ENCODE measurements around the gene SCARF2.
"Not testable (repeated sequence)": the region's sequence is repeated elsewhere in the genome, so short reads cannot be mapped to it uniquely, and the experiment has no call there.

SCARF2 gene

GRCh38 chr22:20428496-20429253, 8.9 kb downstream of the SCARF2 start:
- DNase-seq (ENCODE audit: low read depth), result no peak

GRCh38 chr22:20427945-20428417, 9.6 kb downstream of the SCARF2 start:
- DNase-seq (ENCODE audit: low read depth), result no peak

GRCh38 chr22:20427104-20427944, 10.3 kb downstream of the SCARF2 start:
- no peak for DNase-seq (ENCODE audit: low read depth)

- DNase-seq (ENCODE audit: low read depth), result no peak
These were observed 11.4 kb downstream of the SCARF2 start for GRCh38 chr22:20426259-20426615.

- DNase-seq (ENCODE audit: low read depth), result no peak
These were observed 11.9 kb downstream of the SCARF2 start for GRCh38 chr22:20425566-20426258.

- DNase-seq (ENCODE audit: low read depth), result no peak
These were observed 12.6 kb downstream of the SCARF2 start for GRCh38 chr22:20424932-20425565.

GRCh38 chr22:20424568-20424931, 13.1 kb downstream of the SCARF2 start:
- DNase-seq (ENCODE audit: low read depth), result no peak

- DNase-seq (ENCODE audit: low read depth), result no peak
These were observed 13.6 kb downstream of the SCARF2 start for GRCh38 chr22:20423906-20424551.

GRCh38 chr22:20423008-20423905, 14.4 kb downstream of the SCARF2 start:
- DNase-seq (ENCODE audit: low read depth), result no peak

- DNase-seq (ENCODE audit: low read depth), result no peak
These were observed 15.2 kb downstream of the SCARF2 start for GRCh38 chr22:20422271-20423007.

GRCh38 chr22:20421507-20421874, 16.1 kb downstream of the SCARF2 start:
- DNase-seq (ENCODE audit: low read depth), result no peak

- no peak for DNase-seq (ENCODE audit: low read depth)
These were observed 17.3 kb downstream of the SCARF2 start for GRCh38 chr22:20420157-20420842.

- DNase-seq (ENCODE audit: low read depth), result no peak
These were observed 18.0 kb downstream of the SCARF2 start for GRCh38 chr22:20419664-20419951.

GRCh38 chr22:20418211-20418788, 19.3 kb downstream of the SCARF2 start:
- DNase-seq (ENCODE audit: low read depth), result peak; percentile 63

- DNase-seq (ENCODE audit: low read depth), result not testable (repeated sequence)
These were observed 21.9 kb downstream of the SCARF2 start for GRCh38 chr22:20415699-20416098.

GRCh38 chr22:20415241-20415640, 22.4 kb downstream of the SCARF2 start:
- not testable (repeated sequence) for DNase-seq (ENCODE audit: low read depth)

GRCh38 chr22:20414450-20414849, 23.2 kb downstream of the SCARF2 start:
- no peak for DNase-seq (ENCODE audit: low read depth)

GRCh38 chr22:20414059-20414440, 23.6 kb downstream of the SCARF2 start:
- DNase-seq (ENCODE audit: low read depth), result no peak
